ENCODE measurements around the gene ZIC4. TPM values are rescaled to one million over a fixed set of nuclear protein-coding genes. Genes with fewer than 3 reads are reported as not detected.
A peak's percentile ranks its signal among the peaks of the same experiment; 100 is the strongest.

ZIC4 gene
- total and polyA plus RNA-seq, 11 donors = not detected

DNA sequence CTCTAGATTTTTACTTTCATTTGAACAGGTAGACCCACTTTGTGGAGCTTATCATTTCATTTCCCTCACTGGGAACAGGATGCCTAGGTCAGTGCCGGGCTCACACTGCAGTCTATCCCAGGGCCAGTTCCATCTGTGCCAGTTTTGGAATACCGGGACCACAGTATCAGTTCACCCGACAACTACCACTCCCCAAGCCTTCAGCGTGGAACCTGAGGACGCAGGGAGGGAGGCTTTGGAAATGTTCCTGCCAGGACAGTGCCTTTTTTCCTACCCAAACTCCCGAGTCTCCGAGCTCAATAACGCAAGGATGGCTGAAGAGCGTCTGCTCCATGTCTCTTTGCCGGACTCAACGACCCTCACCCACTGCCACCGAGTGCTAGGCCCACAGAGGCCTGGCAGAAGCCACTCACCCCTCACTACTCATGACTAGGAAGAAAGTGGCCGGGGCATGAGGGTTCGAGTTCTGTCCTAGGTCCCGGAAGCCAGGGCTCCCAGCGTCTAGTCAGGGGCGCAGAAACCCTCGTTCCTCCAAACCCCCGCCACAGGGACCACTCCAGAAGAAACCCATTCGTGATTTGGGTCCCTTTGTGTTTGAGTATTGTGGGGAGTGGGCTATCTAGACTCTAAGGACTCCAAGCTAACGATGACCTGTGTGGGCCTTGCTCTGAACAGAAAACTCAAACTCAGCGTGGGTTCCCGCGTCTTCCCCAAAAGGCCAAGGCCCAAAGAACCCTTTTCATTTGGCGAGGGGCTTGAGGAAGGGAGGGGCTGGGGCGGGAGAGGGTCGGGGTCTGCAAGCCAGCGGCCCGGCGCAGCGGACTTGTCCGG, 14.2 kb upstream of the ZIC4 start:
- Histone ChIP-seq H3K27ac (no peak overlapping the region), H3K27me3 (peaks cover 67 to 100% (median 97%) of the 10 kb centered on the region in 9 donors), H3K4me1 (peaks cover 4 to 33% (median 8%) of the 10 kb centered on the region in 12 donors), H3K4me3 (peak overlapping the region in 2 of 12 donors; percentile 1 to 16), H3K36me3 (no peaks in the 10 kb centered on the region), H3K9me3 (peaks cover 0 to under 1% (median 0%) of the 10 kb centered on the region in 12 donors)
- ATAC-seq (no peak), DNase-seq (no peak)
- 10 to 19% (median 14%) methylated on average over 31 to 32 of the region's 32 CpGs for WGBS, 4 donors
- intact Hi-C loops (cut with DNase I) = no loop called here
- TF ChIP-seq CTCF (IDR thresholded peaks at IDR 0.05) (no peak), POLR2A (IDR thresholded peaks at IDR 0.05) (no peak)

GRCh38 chr3:147419781-147420224, 13.5 kb upstream of the ZIC4 start:
- intact Hi-C loops (cut with DNase I) = loop anchor here in 1 of 10 donors (10.0 kb wide), 1 partner anchor 55 kb away; no protein-coding TSS in a partner anchor
- no peak overlapping the region for H3K4me3 ChIP-seq
- DNase-seq (no peak), ATAC-seq (no peak)
- H3K36me3 ChIP-seq = no peaks in the 10 kb centered on the region
- H3K4me1 ChIP-seq = peaks cover 4 to 33% (median 8%) of the 10 kb centered on the region in 12 donors
- peaks cover 0 to 3% (median 0%) of the 10 kb centered on the region in 12 donors for H3K9me3 ChIP-seq
- TF ChIP-seq CTCF (IDR thresholded peaks at IDR 0.05) = no peak
- TF ChIP-seq POLR2A (IDR thresholded peaks at IDR 0.05) = no peak
- 20 to 30% (median 22%) methylated on average over 10 of the region's 10 CpGs for WGBS, 4 donors
- no peak overlapping the region for H3K27ac ChIP-seq
- peaks cover 66 to 100% (median 97%) of the 10 kb centered on the region in 9 donors for H3K27me3 ChIP-seq

GRCh38 chr3:147418808-147419701, 12.7 kb upstream of the ZIC4 start:
- no peak for TF ChIP-seq CTCF (IDR thresholded peaks at IDR 0.05)
- no peak for TF ChIP-seq POLR2A (IDR thresholded peaks at IDR 0.05)

More at GRCh38 chr3:147418808-147419701, 12.7 kb upstream of the ZIC4 start:
- intact Hi-C loops (cut with DNase I) = loop anchor here in 1 of 10 donors (10.0 kb wide), 1 partner anchor 54 kb away; no protein-coding TSS in a partner anchor
- ATAC-seq (no peak), DNase-seq (no peak)
- H3K4me1 ChIP-seq = peaks cover 4 to 30% (median 8%) of the 10 kb centered on the region in 12 donors
- H3K27ac ChIP-seq = no peak overlapping the region
- 2 to 6% (median 5%) methylated on average over 35 to 54 of the region's 54 CpGs for WGBS, 4 donors
- H3K27me3 ChIP-seq = peaks cover 66 to 100% (median 97%) of the 10 kb centered on the region in 9 donors
- H3K4me3 ChIP-seq = peak overlapping the region in 6 of 12 donors; percentile 1 to 29 (median 12)
- peaks cover 0 to 7% (median 0%) of the 10 kb centered on the region in 12 donors for H3K9me3 ChIP-seq
- H3K36me3 ChIP-seq = no peaks in the 10 kb centered on the region

Data from heart left ventricle (tissue), 16 donors.